ENCODE data around the gene SPTAN1.
"Not testable (repeated sequence)": the region's sequence is repeated elsewhere in the genome, so short reads cannot be mapped to it uniquely, and the experiment has no call there.

Gene SPTAN1

DNA sequence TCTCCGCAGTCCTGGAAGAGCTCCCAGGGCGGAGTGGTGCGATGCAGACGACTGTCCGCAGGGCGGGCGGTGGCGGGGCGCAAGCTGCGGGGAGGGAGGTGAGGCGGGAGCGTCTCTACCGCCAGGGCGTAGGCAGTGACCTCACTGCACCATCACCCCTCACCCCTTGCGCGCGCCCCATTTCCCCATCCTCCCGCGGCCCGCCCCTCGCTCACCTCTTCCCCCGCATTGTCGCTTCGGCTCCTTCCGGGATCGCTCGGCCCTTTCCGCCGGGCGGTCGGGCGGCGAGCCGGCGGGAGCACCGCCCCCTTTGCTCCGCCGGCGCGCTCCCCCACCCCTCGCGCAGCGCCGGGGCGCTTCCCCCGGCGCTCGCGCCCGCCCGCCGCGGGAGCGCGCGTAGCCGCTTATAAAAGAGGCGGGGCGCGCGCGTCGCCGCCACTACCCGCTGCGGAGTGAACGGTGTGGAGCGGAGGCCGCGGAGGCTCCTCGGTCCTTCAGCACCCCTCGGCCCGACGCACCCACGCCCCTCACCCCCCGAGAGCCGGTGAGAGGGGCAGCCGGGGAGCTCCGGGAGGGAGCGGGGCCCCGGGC, at the start of gene SPTAN1:
Gene SPTAN1, plus strand, starts transcription at position 435 of the 591 bp plus-strand sequence. CDS start 14,154 bp downstream, outside the sequence.
- peak; percentile 84 to 94 for DNase-seq (ENCODE audit: low read depth in 2 of 2)

DNA sequence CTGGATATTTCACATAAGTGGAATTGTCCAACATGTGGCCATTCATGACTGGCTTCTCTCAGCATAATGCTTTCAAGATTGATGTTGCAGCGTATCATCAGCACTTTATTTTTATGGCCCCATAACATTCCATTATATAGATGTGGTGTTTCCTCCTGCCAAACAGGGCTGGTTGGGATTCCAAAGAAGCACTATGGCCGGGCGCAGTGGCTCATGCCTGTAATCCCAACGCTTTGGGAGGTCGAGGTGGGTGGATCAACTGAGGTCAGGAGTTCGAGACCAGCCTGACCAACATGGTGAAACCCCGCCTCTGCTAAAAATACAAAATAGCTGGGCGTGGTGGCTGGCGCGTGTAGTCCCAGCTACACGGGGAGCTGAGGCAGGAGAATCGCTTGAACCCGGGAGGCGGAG, 49.0 kb upstream of the SPTAN1 start:
- DNase-seq (ENCODE audit: low read depth in 2 of 2): not testable (repeated sequence)

DNA sequence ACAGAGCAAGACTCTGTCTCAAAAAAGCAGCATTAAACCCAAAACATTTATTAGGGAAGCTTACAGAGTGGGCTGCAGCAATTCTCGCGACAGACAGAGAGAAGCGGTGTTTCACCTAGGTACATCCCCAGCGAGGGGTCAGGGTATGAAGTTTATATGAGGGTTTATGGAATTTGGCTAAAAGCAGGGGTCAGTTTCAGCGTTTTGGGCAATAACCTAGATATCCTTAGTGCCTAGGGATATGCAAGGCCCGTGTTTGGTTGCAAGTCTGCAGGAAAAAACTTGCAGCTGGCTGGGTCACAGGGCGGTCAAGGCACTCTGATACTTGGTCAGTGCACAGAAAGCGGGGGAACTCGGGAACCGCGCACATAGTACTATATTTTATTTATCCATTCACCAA, 48.5 kb upstream of the SPTAN1 start:
- DNase-seq (ENCODE audit: low read depth in 2 of 2): no peak

DNA sequence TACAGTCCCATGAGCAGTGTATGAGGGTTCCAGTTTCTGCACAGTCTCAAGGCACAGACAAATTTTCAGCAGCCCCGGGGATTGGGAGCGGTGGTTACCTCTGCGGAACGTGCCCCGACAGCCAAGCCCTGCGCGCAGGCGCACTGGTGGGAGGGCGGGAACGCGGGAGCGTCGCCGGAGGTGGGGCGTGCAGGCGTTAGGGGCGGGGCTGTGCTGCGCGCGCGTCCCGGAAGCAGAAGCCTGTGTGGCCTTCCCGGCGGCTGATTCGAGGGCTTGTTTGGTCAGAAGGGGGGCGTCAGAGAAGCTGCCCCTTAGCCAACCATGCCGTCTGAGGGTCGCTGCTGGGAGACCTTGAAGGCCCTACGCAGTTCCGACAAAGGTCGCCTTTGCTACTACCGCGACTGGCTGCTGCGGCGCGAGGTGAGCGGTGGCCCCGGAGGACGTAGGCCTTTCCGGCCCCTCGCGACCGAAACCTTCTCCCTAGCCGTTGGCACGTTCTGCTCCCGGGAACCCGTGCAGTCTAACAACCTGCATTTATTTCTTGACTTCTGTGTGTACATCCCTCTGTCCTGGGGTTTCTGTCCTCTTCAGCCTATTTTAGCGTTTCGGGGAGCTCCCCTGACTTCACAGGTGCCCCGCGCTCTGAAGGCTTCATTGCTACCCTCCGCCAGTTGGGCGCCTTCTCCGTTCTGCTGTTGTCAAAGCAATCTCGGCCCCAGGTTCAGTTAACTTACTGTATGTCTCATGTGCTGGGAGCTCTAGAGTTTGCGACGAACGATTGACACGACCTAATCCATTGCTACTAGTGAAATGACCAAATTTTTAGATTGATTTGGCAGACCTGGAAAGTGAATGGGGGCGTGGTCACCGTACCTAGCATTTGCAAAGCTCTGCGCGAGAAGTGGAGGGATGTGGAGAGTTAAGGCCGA, 47.6 kb upstream of the SPTAN1 start, which contains the start of gene GLE1:
Gene GLE1, plus strand, starts transcription at position 235 of the 929 bp plus-strand sequence. Its CDS starts 87 bp downstream, at position 322.
- DNase-seq (ENCODE audit: low read depth in 2 of 2): peak; percentile 93 to 96

DNA sequence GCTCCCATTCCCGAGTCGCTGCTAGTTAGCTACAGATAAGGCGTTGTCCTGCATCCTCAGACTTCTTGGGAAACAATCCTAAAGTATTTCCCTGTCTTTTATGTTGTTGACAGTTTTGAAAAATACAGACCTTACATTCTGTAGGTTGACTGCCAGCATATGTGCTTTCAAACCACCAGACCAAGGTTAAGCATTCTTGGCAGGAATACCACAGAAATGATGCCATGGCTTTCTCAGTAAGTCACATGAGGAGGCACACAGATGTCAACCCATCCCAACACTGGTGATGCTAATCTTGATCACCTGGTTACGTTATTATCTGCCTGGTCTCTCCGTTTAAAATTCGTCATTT, 47.0 kb upstream of the SPTAN1 start:
- no peak for DNase-seq (ENCODE audit: low read depth in 2 of 2)

DNA sequence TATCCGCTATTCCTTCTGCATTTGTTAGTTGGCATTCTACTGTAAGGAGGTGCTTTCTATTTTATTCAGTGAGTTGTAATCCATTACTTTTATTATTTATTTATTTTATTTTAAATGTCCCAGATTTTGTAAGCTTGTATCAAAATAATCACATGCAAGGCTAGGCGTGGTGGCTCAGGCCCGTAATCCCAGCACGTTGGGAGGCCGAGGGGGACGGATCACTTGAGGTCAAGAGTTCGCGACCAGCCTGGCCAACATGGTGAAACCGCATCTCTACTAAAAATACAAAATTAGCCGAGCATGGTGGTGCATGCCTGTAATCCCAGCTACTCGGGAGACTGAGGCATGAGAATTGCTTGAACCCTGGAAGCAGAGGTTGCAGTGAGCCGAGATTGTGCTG, 46.5 kb upstream of the SPTAN1 start:
- not testable (repeated sequence) for DNase-seq (ENCODE audit: low read depth in 2 of 2)

DNA sequence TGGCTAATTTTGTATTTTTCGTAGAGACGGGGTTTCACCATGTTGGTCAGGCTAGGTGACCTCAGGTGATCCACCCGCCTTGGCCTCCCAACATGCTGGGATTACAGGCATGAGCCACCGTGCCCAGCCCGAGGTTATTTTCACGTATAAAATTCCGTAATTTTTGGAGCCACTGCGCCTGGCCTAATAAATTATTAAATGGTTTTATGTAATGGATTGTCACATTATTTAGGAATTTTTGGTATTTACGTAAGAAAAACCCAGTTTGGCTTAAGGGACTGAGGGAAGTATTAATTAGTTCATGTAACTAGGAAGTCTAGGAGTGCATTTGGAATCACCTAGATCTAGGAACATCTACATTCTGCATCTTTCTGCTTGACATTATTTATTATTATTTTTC, 39.6 kb upstream of the SPTAN1 start:
- no peak for DNase-seq (ENCODE audit: low read depth in 2 of 2)

DNA sequence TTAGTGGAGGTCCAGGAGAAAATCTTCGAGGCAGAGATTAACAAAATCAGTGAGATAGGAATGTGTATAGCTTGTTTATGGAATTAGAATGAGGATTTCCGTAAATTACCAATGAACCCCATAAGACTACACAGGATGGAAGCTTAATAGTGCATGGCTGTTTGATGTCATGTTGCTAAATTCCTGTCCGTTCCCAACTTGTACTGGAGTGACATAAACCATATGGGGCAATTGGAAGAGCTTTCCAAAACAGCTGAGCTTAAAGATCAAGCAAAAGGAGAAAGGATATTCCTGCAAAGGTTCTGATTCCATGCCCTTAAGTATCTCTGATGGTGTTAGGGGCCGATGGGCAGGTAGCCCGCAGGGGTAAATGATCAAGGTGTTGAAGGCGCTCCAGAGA, 30.4 kb upstream of the SPTAN1 start:
- no peak for DNase-seq (ENCODE audit: low read depth in 2 of 2)

DNA sequence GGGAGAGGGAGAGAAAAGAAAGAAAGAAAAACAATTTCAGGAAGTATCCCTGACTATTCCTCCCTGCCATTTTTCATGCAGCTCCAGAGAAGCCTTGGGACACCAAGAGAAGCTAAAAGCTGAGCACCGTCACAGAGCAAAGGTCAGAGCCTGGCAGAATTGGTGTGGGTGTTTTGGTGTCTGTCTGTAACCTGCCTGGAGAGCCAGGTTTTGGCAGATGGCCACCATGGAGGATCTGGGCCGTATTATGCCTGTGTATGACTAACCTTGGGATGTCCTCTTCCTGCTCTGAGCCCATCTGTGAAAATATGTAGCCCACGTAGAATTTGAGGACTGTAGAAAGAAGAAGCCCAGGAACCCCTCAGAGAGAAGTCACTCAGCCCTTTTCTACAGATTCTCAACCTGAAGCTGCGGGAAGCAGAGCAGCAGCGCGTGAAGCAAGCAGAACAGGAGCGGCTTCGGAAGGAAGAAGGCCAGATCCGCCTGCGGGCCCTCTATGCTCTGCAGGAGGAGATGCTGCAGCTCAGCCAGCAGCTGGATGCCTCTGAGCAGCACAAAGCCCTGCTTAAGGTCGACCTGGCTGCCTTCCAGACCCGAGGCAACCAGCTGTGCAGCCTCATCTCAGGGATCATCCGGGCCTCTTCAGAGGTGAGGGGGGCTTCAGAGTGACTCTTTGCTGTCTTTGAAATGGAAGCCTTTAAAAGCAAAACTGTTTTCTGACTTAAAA, 29.0 kb upstream of the SPTAN1 start:
- DNase-seq (ENCODE audit: low read depth in 2 of 2): no peak

DNA sequence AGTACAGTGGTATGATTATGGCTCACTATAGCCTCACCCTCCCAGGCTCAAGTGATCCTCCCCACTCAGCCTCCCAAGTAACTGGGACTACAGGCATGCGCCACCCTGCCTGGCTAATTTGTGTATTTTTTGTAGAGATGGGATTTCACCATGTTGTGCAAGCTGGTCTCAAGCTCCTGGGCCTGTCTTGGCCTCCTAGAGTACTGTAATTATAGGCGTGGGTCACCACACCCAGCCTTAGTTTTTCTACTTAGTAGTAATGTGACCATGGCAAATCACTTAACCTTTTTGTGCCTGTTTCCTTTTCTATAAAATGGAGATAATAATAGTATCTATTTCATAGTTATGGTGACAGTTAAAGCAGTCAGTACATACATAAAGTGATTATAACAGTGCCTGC, 25.7 kb upstream of the SPTAN1 start:
- DNase-seq (ENCODE audit: low read depth in 2 of 2): no peak

DNA sequence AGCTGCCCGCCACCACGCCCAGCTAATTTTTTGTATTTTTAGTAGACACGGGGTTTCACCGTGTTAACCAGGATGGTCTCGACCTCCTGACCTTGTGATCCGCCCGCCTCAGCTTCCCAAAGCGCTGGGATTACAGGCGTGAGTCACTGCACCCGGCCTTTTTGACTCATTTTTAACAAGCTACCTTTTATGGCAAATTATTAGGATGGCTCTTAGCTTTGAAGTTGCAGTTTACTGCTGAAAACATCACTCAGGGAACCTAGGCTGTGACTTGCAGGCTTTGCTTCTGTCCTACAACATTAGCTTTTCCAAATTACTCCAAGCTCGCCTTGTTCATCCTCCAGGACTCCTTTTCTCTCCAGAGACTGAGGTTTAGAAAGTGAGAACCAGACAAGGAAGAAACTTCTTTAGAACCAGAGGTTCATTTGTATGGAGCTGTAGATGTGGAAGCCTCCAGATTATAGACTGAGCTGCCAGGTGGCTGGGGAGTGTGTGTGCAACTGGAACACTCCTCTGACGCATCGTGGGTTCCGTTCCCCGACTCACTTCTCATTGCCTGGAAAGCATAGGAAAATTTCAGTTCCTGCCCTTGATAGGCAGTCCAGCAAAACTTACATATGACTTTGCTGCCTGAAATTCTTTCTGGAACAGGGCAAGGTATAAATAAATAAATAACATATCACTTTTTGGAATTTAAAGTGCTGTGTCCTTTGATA, 23.8 kb upstream of the SPTAN1 start:
- DNase-seq (ENCODE audit: low read depth in 2 of 2): no peak

DNA sequence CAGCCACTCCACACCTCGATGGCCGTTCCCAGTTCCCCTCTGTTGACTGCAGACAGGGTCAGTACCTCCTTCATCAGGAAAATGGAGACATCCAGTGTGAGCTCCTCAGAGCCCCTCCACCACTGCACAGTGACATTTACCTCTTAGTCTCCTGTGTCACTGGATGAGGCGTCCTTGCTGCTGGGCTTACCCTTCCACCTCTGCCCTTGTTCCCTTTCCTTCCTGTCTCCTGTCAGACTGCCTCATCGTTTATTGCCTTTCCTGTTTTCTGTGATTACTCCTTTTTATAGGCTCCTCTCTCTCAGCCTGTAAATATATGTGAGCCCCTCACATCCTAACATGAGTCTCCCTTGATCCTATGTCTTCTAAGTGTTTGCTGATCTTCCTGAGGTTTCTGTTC, 23.2 kb upstream of the SPTAN1 start:
- no peak for DNase-seq (ENCODE audit: low read depth in 2 of 2)

DNA sequence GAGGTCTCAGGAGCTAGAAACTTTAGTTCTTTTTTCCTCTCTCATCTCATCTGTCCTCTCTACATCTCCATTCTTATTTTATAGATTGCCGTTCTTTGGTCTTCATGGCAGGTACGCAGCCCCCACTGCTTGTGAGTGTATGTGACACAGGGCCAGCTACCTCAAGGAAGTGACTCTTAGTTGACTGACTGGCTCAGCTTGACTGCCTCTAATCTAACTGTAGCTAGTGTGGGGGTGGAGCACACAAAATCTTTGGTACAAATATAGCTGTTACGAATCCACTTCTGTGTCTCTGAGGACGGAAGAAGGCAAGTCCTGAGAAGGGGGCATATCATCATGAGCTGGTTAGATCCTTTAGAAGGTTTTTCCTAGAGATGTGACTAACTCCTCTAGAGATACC, 19.8 kb upstream of the SPTAN1 start:
- no peak for DNase-seq (ENCODE audit: low read depth in 2 of 2)

DNA sequence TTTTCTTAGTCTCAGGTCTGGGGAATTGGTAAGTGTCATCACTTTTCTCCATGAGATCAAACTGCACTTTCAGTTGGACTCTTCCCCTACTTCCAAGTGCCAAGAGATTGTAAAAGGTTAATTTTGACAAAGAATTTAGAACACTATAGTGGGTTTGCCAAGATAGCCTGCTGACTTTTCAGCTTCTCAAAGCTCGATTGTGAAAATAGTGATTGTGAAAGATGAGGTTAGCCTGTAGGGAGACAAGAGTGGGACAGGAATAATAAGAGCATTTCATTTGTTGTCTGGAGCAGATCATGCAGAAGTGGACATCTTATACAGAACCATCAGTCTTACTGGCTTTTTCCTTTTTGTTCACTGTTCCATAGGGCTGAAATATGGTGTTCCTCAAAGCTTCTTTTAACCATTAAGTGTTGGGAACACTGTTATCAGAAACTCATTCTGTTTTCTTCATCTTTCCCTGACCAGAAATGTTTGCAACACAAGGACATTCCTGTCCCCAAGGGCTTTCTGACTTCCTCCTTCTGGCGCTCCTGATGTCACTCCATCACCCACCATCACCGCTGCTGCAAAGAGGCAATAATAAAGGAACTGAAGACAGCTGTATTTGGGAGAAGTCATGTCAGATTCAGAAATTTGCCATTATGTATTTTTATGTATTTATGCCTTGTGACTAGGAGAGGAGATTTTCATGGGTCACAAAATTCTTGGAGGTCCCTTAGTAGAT, 11.6 kb upstream of the SPTAN1 start:
- DNase-seq (ENCODE audit: low read depth in 2 of 2): no peak

DNA sequence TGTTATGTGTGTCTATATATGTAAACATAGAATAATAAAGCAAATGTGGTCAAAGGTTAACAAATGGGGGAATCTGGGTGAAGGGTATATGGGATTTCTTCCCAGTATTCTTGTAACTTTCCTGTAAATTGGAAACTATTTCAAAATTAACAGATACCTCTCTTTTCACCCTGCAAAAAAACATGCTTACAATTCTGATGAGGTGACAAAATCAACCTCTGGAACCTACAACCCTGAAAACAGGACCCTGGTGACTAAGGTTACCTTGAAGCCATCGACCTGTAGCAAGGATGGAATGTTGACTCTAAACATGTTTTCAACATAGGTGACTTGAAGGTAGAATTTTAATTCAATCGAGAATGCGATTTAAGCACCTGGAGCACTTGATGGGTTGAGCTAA, 5.9 kb upstream of the SPTAN1 start:
- no peak for DNase-seq (ENCODE audit: low read depth in 2 of 2)

DNA sequence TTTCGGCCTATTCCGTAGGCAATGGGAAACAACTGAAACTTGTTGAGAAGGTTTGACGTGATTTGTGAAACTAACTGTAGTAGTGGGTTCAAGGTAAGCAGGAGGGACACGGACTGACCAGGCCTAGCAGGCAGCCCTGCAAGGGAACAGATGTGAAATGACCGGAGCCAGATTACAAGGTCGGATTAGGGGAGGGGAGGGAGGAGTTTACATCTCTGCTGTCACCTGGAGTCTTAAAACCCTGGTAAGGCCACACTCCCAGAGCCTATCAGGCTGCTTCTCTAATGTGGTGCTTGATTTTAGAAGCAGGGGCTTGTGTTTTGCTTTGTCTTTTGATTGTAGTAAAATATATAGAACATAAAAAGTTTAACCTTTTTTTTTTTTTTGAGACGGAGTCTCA, 3.5 kb upstream of the SPTAN1 start:
- no peak for DNase-seq (ENCODE audit: low read depth in 2 of 2)

DNA sequence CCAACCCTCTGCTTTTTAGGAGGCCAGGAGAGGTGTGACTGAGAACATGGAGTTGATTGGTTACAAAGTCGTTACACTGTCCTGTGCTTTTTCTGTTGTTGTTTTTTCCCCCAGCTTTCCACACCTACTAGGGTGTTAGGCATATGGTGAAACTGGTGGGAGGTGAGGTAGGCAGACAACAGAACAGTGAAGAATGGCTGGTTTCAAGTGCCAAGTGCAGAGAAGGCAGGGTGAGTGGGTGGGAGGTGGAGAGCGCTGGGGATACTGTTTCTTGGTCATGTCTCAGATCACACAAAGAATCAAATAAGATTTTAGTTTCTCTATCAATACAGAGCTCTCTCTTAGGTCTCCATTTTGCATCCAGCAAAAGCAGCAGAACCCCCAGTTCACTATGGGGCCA, 2.2 kb upstream of the SPTAN1 start:
- no peak for DNase-seq (ENCODE audit: low read depth in 2 of 2)

DNA sequence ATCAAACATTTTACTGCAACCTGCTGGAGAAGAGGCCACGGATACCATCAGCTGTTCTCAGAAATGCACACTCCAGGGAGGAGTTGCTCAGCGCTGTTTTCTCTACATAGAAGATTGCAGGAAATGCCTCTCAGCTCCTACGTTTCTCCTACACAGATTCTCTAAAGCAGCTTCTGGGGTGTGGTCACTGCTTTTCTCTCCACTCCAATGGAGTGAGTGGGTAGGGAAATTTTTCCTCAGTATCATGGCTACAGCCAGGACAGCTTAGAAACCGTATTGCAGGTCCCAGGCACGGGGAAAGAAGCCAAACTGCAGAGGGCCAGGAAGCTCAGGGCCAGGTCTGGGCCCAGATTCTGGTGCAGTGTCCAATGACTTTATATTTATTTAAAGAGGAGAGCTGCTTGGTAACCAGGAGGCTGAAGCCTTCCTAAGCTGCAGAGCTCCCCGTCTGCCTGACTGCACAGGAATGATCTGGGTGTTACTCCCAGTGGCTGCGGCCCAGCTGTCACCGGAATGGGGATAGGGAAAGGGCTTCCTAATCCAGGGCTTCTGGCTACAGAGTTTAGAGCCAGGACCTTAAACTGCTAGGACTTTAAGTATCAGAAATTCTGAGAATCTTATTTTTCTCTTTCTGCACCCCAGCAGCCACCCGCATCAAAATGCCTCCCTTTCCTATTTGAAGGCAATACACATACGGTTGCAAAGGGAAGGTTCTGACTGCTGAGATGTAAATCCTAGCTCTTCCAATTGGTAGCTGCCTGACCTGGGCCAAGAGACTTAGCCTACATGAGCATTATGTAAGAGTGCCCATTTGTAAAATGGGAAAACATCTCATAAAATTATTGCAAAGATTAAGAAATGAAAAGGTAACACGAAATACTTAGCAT, 1.4 kb upstream of the SPTAN1 start:
- DNase-seq (ENCODE audit: low read depth in 2 of 2): no peak

DNA sequence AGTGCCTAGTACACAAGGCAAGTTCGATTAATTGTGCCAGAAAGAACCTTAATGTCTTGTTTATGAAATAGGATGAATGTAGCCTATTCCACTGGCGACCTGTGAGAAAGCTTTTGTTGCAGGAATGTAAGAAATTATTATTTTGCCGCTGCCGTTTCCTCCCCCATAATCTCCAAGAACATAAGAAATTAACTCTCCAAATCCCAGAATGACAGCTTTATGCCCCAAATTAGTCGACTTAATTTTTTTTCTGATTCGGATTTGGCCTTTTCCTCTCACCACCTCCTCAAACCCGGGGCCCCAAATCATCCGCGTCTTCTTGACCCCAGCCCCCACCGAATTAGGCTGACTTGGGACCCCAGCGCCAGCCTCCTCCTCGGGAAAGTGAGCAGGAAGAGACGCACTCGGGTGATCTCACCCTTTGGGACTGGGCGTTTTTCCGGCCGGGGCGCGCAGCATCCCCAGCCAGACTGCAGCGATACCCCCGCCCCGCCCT, 682 bp upstream of the SPTAN1 start:
- no peak for DNase-seq (ENCODE audit: low read depth in 2 of 2)

Data from stimulated activated CD4-positive, alpha-beta T cell treated with anti-CD3 and anti-CD28 coated beads, Interleukin-1b, Interleukin-23, amount 100 ng/mL, for 1 hour (primary cell).